Kidney epithelial cell (primary cell): ENCODE measurements around the gene SYNE3. TPM values are rescaled to one million over a fixed set of nuclear protein-coding genes. Genes with fewer than 3 reads are reported as not detected.

Experiments
- DNase-seq: peaks from one replicate; pipeline ENCODE4 v3.0.0-alpha.2; 2010; ENCODE audit warnings: low read depth
- H3K27me3 ChIP-seq: 2 replicates; pipeline ENCODE4 v1.6.0; 2011; ENCODE audit warnings: low read length; ENCODE audit not compliant: control insufficient read depth, insufficient read depth
- H3K36me3 ChIP-seq: 2 replicates; pipeline ENCODE4 v1.5.1; 2011; ENCODE audit warnings: low read length; ENCODE audit not compliant: control insufficient read depth, insufficient read depth
- H3K4me3 ChIP-seq: 2 replicates; pipeline ENCODE4 v1.5.1; 2011; ENCODE audit warnings: low read depth, mild to moderate bottlenecking, control low read depth, low read length
- CTCF ChIP-seq: IDR thresholded peaks from 2 replicates; pipeline ENCODE4 v1.5.1; 2011; ENCODE audit warnings: mild to moderate bottlenecking, moderate library complexity, low read length, control low read depth, inconsistent platforms; ENCODE audit not compliant: insufficient read depth, poor library complexity, severe bottlenecking
- total RNA-seq: library from RNA; depleted of rRNA; stranded (reverse); fragments of >200 nt; gene quantifications from 2 replicates; pipeline ENCODE4 v1.2.3, GENCODE V29; 2015

SYNE3 gene
- total RNA-seq, 1 donor from 2014 or later: 2.2 TPM

- no peaks in the 10 kb centered on the region for H3K36me3 ChIP-seq
- no peak for TF ChIP-seq CTCF
- H3K27me3 ChIP-seq: no peaks in the 10 kb centered on the region
- DNase-seq: no peak
- H3K4me3 ChIP-seq: no peak overlapping the region
Observed at GRCh38 chr14:95503365-95504134, 12.9 kb downstream of the SYNE3 start.

- TF ChIP-seq CTCF: no peak
- Histone ChIP-seq H3K27me3 (no peaks in the 10 kb centered on the region), H3K36me3 (no peaks in the 10 kb centered on the region), H3K4me3 (no peak overlapping the region)
- DNase-seq: no peak
Observed at GRCh38 chr14:95502381-95502950, 14.0 kb downstream of the SYNE3 start.

GRCh38 chr14:95500772-95501401 is 15.6 kb downstream of the SYNE3 start:
- H3K27me3 ChIP-seq: no peaks in the 10 kb centered on the region
- no peaks in the 10 kb centered on the region for H3K36me3 ChIP-seq
- H3K4me3 ChIP-seq: no peak overlapping the region
- TF ChIP-seq CTCF: no peak
- DNase-seq: no peak

GRCh38 chr14:95500201-95500681 is 16.2 kb downstream of the SYNE3 start:
- no peaks in the 10 kb centered on the region for H3K36me3 ChIP-seq
- no peak for DNase-seq
- H3K27me3 ChIP-seq: no peaks in the 10 kb centered on the region
- TF ChIP-seq CTCF: no peak
- H3K4me3 ChIP-seq: no peak overlapping the region

GRCh38 chr14:95499354-95499750 is 17.1 kb downstream of the SYNE3 start:
- no peaks in the 10 kb centered on the region for H3K36me3 ChIP-seq
- DNase-seq: no peak
- no peak overlapping the region for H3K4me3 ChIP-seq
- no peak for TF ChIP-seq CTCF
- H3K27me3 ChIP-seq: no peaks in the 10 kb centered on the region
